ENCODE results near the gene ABCA7. TPM values are rescaled to one million over a fixed set of nuclear protein-coding genes. Genes with fewer than 3 reads are reported as not detected.

The ABCA7 gene
- total and polyA plus RNA-seq, 2 of the 13 experiments (the other 11 are each of a cell fraction or from before 2014, with no cell fraction given) = 4.4 to 32.4 TPM

GRCh38 chr19:1041835-1042685 is 2.2 kb downstream of the ABCA7 start:
- H2AFZ ChIP-seq (ENCODE audit: low read length) = no peak overlapping the region
- no peaks in the 10 kb centered on the region for H4K20me1 ChIP-seq (ENCODE audit: insufficient read depth, low read length)
- TF ChIP-seq ZNF546 (CRISPR knock-in tag; conservative IDR thresholded peaks at IDR 0.05) (no peak), HDAC1 (CRISPR knock-in tag; IDR thresholded peaks at IDR 0.05) (0 out of 2 replicates have a peak, but pooled peaks have one; percentile 9), SIN3B (IDR thresholded peaks at IDR 0.05; ENCODE audit: low read length) (no peak), ZNF629 (CRISPR knock-in tag; conservative IDR thresholded peaks at IDR 0.05) (peak; percentile 92)
- DNase-seq (ENCODE audit: low spot score) (no peak), ATAC-seq (no peak), FAIRE-seq (no peak)
- ChIA-PET CTCF (ENCODE audit: low intra/inter-chr PET ratio, low total read pairs) (no interaction called here), POLR2A (interaction anchor here (1.1 to 4.1 kb wide), 3 partner anchors 9 to 14 kb away, joined by 3 to 71 read pairs (median 6); partner anchors contain the start of gene CNN2)
- BruUV-seq (replicated peaks) = no TSS peak
- 100% methylated on average over 4 of the region's 43 CpGs for WGBS (ENCODE audit: low lambda C conversion rate)
- H3K27ac ChIP-seq (ENCODE audit: extremely low read length, insufficient read depth, low read length) = no peak overlapping the region
- no peak overlapping the region for H3K4me3 ChIP-seq (replicated peaks in 1 of 3; ENCODE audit: insufficient read depth in 1 of 3, low read depth in 2 of 3, low read length in 3 of 3)
- H3K4me2 ChIP-seq (ENCODE audit: low read depth, low read length) = peak overlapping the region; percentile 98; the same call in 1 of the 2 replicates
- intact Hi-C loops (cut with micrococcal nuclease; ENCODE audit: unreplicated experiment) (no loop called here), in situ Hi-C loops (cut with HindIII; ENCODE audit: extremely low pct_ligation_motif_present, low pct_unique_long_range_greater_than_20kb) (no loop called here)
- H3K9me3 ChIP-seq (ENCODE audit: low read length) = no peaks in the 10 kb centered on the region
- peaks cover 0 to 8% of the 10 kb centered on the region in 2 experiments; a peak in 4 of 5 replicates for H3K36me3 ChIP-seq (replicated peaks in 1 of 2; ENCODE audit: control insufficient read depth in 1 of 2, insufficient read depth in 2 of 2, low read length in 2 of 2)
- H3K4me1 ChIP-seq (ENCODE audit: insufficient read depth, low read length) = peaks cover 44% of the 10 kb centered on the region
- no peaks in the 10 kb centered on the region for H3K79me2 ChIP-seq (ENCODE audit: insufficient read depth, low read length)
- H3K27me3 ChIP-seq (ENCODE audit: control insufficient read depth in 1 of 2, insufficient read depth in 2 of 2, low read length in 2 of 2) = no peaks in the 10 kb centered on the region
- no peak overlapping the region for H3K9ac ChIP-seq (ENCODE audit: insufficient read depth, low read depth, low read length)

GRCh38 chr19:1042689-1043511 is 3.0 kb downstream of the ABCA7 start:
- no peak overlapping the region for H3K4me3 ChIP-seq (replicated peaks in 1 of 3; ENCODE audit: insufficient read depth in 1 of 3, low read depth in 2 of 3, low read length in 3 of 3)

More at GRCh38 chr19:1042689-1043511, 3.0 kb downstream of the ABCA7 start:
- Histone ChIP-seq H3K27ac (ENCODE audit: extremely low read length, insufficient read depth, low read length) (no peak overlapping the region), H3K27me3 (ENCODE audit: control insufficient read depth in 1 of 2, insufficient read depth in 2 of 2, low read length in 2 of 2) (no peaks in the 10 kb centered on the region), H3K4me2 (ENCODE audit: low read depth, low read length) (no peak overlapping the region), H3K9me3 (ENCODE audit: low read length) (no peaks in the 10 kb centered on the region), H2AFZ (ENCODE audit: low read length) (no peak overlapping the region), H3K36me3 (replicated peaks in 1 of 2; ENCODE audit: control insufficient read depth in 1 of 2, insufficient read depth in 2 of 2, low read length in 2 of 2) (peaks cover 0 to 3% of the 10 kb centered on the region in 2 experiments; a peak in 1 of 5 replicates), H3K4me1 (ENCODE audit: insufficient read depth, low read length) (peaks cover 44% of the 10 kb centered on the region), H3K9ac (ENCODE audit: insufficient read depth, low read depth, low read length) (no peak overlapping the region), H3K79me2 (ENCODE audit: insufficient read depth, low read length) (no peaks in the 10 kb centered on the region), H4K20me1 (ENCODE audit: insufficient read depth, low read length) (no peaks in the 10 kb centered on the region)
- BruUV-seq (replicated peaks) = no TSS peak
- WGBS (ENCODE audit: low lambda C conversion rate) = 78% methylated on average over 7 of the region's 23 CpGs
- no peak for DNase-seq (ENCODE audit: low spot score)
- TF ChIP-seq NONO (IDR thresholded peaks at IDR 0.05) = no peak
- no peak for TF ChIP-seq NONO (CRISPR knock-in tag; conservative IDR thresholded peaks at IDR 0.05)
- TF ChIP-seq ISX (CRISPR knock-in tag; conservative IDR thresholded peaks at IDR 0.05) = no peak
- TF ChIP-seq POLR2G (IDR thresholded peaks at IDR 0.05; ENCODE audit: low read depth, low read length) = no peak
- TF ChIP-seq FOSL2 (CRISPR knock-in tag; IDR thresholded peaks at IDR 0.05) = no peak
- TF ChIP-seq ZBTB26 (CRISPR knock-in tag; IDR thresholded peaks at IDR 0.05; ENCODE audit: borderline replicate concordance) = no peak
- intact Hi-C loops (cut with micrococcal nuclease; ENCODE audit: unreplicated experiment) (no loop called here), in situ Hi-C loops (cut with HindIII; ENCODE audit: extremely low pct_ligation_motif_present, low pct_unique_long_range_greater_than_20kb) (no loop called here)
- ATAC-seq = no peak
- FAIRE-seq = no peak
- ChIA-PET POLR2A (interaction anchor here (0.5 to 1.2 kb wide), 3 partner anchors 8 to 328 kb away, joined by 3 read pairs; no protein-coding TSS in a partner anchor), CTCF (ENCODE audit: low intra/inter-chr PET ratio, low total read pairs) (no interaction called here)

Data from HepG2 (cell line).